Loucy (cell line): ENCODE data around the gene HDDC2.

Source experiments
- H2AFZ ChIP-seq: fragments of 200-600 bp; sonication (generic); 2 replicates; pipeline ENCODE4 v1.6.0; 2016; ENCODE audit warnings: antibody characterized with exemption, mild to moderate bottlenecking, low read length, moderate library complexity
- H3F3A ChIP-seq: fragments of 200-600 bp; 2 replicates; pipeline ENCODE4 v1.6.0; 2016; ENCODE audit warnings: antibody characterized with exemption, low read depth, mild to moderate bottlenecking
- H3K27me3 ChIP-seq: fragments of 200-600 bp; sonication (generic); 2 replicates; pipeline ENCODE4 v1.6.1; 2014; ENCODE audit warnings: low read length, mild to moderate bottlenecking; ENCODE audit not compliant: insufficient read depth, poor library complexity, severe bottlenecking
- H3K36me3 ChIP-seq: fragments of 200-600 bp; sonication (generic); 2 replicates; pipeline ENCODE4 v1.6.1; 2016; ENCODE audit warnings: low read length; ENCODE audit not compliant: insufficient read depth
- H3K4me1 ChIP-seq: fragments of 200-600 bp; sonication (generic); 2 replicates; pipeline ENCODE4 v1.5.1; 2014; ENCODE audit warnings: low read length, mild to moderate bottlenecking; ENCODE audit not compliant: insufficient read depth, poor library complexity, severe bottlenecking
- H3K4me2 ChIP-seq: fragments of 200-600 bp; sonication (generic); 2 replicates; pipeline ENCODE4 v1.6.0; 2014; ENCODE audit warnings: antibody characterized with exemption, low read length, low read depth, mild to moderate bottlenecking; ENCODE audit not compliant: poor library complexity, severe bottlenecking
- H3K4me3 ChIP-seq: fragments of 200-600 bp; sonication (generic); 2 replicates; pipeline ENCODE4 v1.5.1; 2014; ENCODE audit warnings: low read length, mild to moderate bottlenecking, mixed read lengths; ENCODE audit not compliant: poor library complexity, severe bottlenecking
- H3K79me2 ChIP-seq: fragments of 200-600 bp; sonication (generic); 2 replicates; pipeline ENCODE4 v1.6.1; 2014; ENCODE audit warnings: low read length; ENCODE audit not compliant: insufficient read depth
- H3K9ac ChIP-seq: fragments of 200-600 bp; sonication (generic); 2 replicates; pipeline ENCODE4 v1.6.0; 2014; ENCODE audit warnings: mild to moderate bottlenecking, low read depth, low read length, moderate library complexity; ENCODE audit not compliant: poor library complexity, severe bottlenecking
- H3K9me2 ChIP-seq: fragments of 200-600 bp; sonication (generic); replicated peaks from 2 replicates; pipeline ENCODE4 v1.6.1; 2016; ENCODE audit warnings: low read depth, low read length, mixed read lengths
- H3K9me3 ChIP-seq: fragments of 200-600 bp; sonication (generic); 2 replicates; pipeline ENCODE4 v1.6.1; 2014; ENCODE audit warnings: mild to moderate bottlenecking, antibody characterized with exemption, low read length, low read depth; ENCODE audit not compliant: insufficient read depth
- H4K20me1 ChIP-seq: fragments of 200-600 bp; sonication (generic); 2 replicates; pipeline ENCODE4 v1.6.0; 2014; ENCODE audit warnings: antibody characterized with exemption, low read length, mild to moderate bottlenecking; ENCODE audit not compliant: insufficient read depth, poor library complexity, severe bottlenecking
- CTCF ChIP-seq: fragments of 200-600 bp; sonication (generic); conservative IDR thresholded peaks from 2 replicates; pipeline ENCODE4 v1.5.1; 2014; ENCODE audit warnings: mild to moderate bottlenecking, antibody characterized with exemption, low read length
- EZH2phosphoT487 ChIP-seq: fragments of 200-600 bp; IDR thresholded peaks from 2 replicates; pipeline ENCODE4 v1.6.1; 2018; ENCODE audit warnings: antibody characterized with exemption, mild to moderate bottlenecking, moderate library complexity, borderline replicate concordance

The HDDC2 gene

GRCh38 chr6:125316621-125317020 is 14.9 kb upstream of the HDDC2 start:
- TF ChIP-seq CTCF (no peak), EZH2phosphoT487 (no peak)
- Histone ChIP-seq H3F3A (no peaks in the 10 kb centered on the region), H3K27me3 (no peaks in the 10 kb centered on the region), H3K79me2 (no peaks in the 10 kb centered on the region), H3K4me1 (no peaks in the 10 kb centered on the region), H3K4me3 (no peak overlapping the region), H3K36me3 (no peaks in the 10 kb centered on the region), H3K4me2 (no peak overlapping the region), H3K9me2 (no peaks in the 10 kb centered on the region), H3K9ac (no peak overlapping the region), H4K20me1 (no peaks in the 10 kb centered on the region), H2AFZ (no peak overlapping the region), H3K9me3 (no peaks in the 10 kb centered on the region)

- H3K4me3 ChIP-seq: no peak overlapping the region
- H3K9me2 ChIP-seq: no peaks in the 10 kb centered on the region
- H3F3A ChIP-seq: no peaks in the 10 kb centered on the region
- no peaks in the 10 kb centered on the region for H3K79me2 ChIP-seq
- H2AFZ ChIP-seq: no peak overlapping the region
- H3K9me3 ChIP-seq: no peaks in the 10 kb centered on the region
- H3K27me3 ChIP-seq: no peaks in the 10 kb centered on the region
- H4K20me1 ChIP-seq: no peaks in the 10 kb centered on the region
- H3K4me1 ChIP-seq: no peaks in the 10 kb centered on the region
- no peak overlapping the region for H3K4me2 ChIP-seq
- no peak overlapping the region for H3K9ac ChIP-seq
- TF ChIP-seq CTCF (no peak), EZH2phosphoT487 (no peak)
- no peaks in the 10 kb centered on the region for H3K36me3 ChIP-seq
Measured at GRCh38 chr6:125315548-125315947, 13.8 kb upstream of the HDDC2 start.

GRCh38 chr6:125314009-125314581 is 12.3 kb upstream of the HDDC2 start:
- H2AFZ ChIP-seq: no peak overlapping the region
- no peaks in the 10 kb centered on the region for H3K4me1 ChIP-seq
- H3K9me3 ChIP-seq: no peaks in the 10 kb centered on the region

More at GRCh38 chr6:125314009-125314581, 12.3 kb upstream of the HDDC2 start:
- Histone ChIP-seq H3F3A (no peaks in the 10 kb centered on the region), H3K36me3 (no peaks in the 10 kb centered on the region), H3K4me2 (no peak overlapping the region), H3K9me2 (no peaks in the 10 kb centered on the region), H3K9ac (no peak overlapping the region), H3K79me2 (no peaks in the 10 kb centered on the region), H3K27me3 (peaks cover 13% of the 10 kb centered on the region), H4K20me1 (no peaks in the 10 kb centered on the region), H3K4me3 (no peak overlapping the region)
- TF ChIP-seq CTCF: peak; percentile 99
- no peak for TF ChIP-seq EZH2phosphoT487
